ENCODE results near the gene ARL10. TPM values are rescaled to one million over a fixed set of nuclear protein-coding genes. Genes with fewer than 3 reads are reported as not detected.

ARL10 gene
- total and polyA plus RNA-seq, 2 donors (not counting 1 experiment from before 2014, with no cell fraction given), result 13.1 to 27.9 TPM

DNA sequence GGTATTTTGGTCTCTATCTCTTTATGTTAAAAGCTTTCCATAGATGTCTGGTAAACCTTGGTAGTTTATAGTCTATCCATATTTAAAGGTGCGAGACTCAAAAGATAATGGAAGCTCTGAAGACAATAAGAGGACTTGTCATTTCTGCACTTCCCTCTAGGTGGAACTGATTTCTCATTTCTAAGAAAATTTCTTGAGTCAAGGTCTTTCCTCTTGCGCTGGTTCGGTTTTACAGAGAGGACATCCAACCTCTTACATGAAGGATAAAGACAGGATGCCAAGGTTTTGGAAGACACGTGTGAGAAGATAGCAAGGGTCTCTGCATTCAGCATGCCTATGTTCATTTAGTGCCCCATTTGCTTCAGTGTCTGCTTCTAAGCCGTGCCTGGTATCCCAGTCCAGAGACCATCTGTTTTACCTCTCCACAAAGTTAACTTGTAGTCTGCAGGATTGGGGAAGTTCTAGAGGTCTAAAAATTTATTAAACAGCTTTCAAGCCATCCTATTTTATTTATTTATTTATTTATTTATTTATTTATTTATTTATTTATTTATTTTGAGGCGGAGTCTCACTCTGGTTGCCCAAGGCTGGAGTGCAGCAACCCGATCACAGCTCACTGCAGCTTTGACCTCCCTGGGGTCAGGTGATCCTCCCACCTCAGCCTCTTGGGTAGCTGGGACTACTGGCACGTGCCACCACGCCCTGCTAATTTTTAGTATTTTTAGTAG lies 45.3 kb upstream of the ARL10 start:
- Histone ChIP-seq H3K4me1 (ENCODE audit: control insufficient read depth in 2 of 2, insufficient read depth in 2 of 2, low read length in 2 of 2) (no peaks in the 10 kb centered on the region), H4K20me1 (ENCODE audit: control insufficient read depth, insufficient read depth, low read length, poor library complexity, severe bottlenecking) (no peaks in the 10 kb centered on the region), H3K36me3 (replicated peaks in 1 of 2; ENCODE audit: control extremely low read depth in 1 of 2, control insufficient read depth in 1 of 2, extremely low read depth in 1 of 2, insufficient read depth in 2 of 2, low read length in 1 of 2) (peaks cover 17 to 37% of the 10 kb centered on the region in 2 experiments), H3K9me3 (ENCODE audit: control extremely low read depth in 1 of 3, control insufficient read depth in 2 of 3, insufficient read depth in 1 of 3, low read length in 2 of 3) (no peaks in the 10 kb centered on the region), H3K27me3 (replicated peaks in 1 of 4; ENCODE audit: control extremely low read depth in 1 of 4, control insufficient read depth in 3 of 4, insufficient read depth in 4 of 4, low read length in 3 of 4) (no peaks in the 10 kb centered on the region), H3K4me3 (ENCODE audit: control extremely low read depth in 1 of 5, extremely low read depth in 1 of 5, insufficient read depth in 1 of 5, low read depth in 2 of 5, low read length in 4 of 5) (no peak overlapping the region), H2AFZ (ENCODE audit: insufficient read depth, low read depth, low read length, poor library complexity, severe bottlenecking) (no peak overlapping the region), H3K27ac (ENCODE audit: low read length in 2 of 2) (no peak overlapping the region), H3K9ac (ENCODE audit: low read length) (no peak overlapping the region), H3K79me2 (ENCODE audit: control insufficient read depth, insufficient read depth, low read length) (no peaks in the 10 kb centered on the region), H3K4me2 (replicated peaks; ENCODE audit: low read depth, low read length, poor library complexity, severe bottlenecking) (no peak overlapping the region)
- POLR2A ChIA-PET, result no interaction called here
- no peaks in the 10 kb centered on the region for H3K4me1 Mint-ChIP-seq
- WGBS (ENCODE audit: insufficient coverage), result 100% methylated on average over 2 of the region's 9 CpGs
- DNase-seq (no peak), ATAC-seq (ENCODE audit: low read depth) (no peak)
- intact Hi-C loops (cut with micrococcal nuclease), result no loop called here
- no peak overlapping the region for H3K27ac Mint-ChIP-seq
- H3K4me3 Mint-ChIP-seq, result no peak overlapping the region
- H3K9me3 Mint-ChIP-seq (ENCODE audit: insufficient read depth), result no peaks in the 10 kb centered on the region
- TF ChIP-seq, protein P1, sequence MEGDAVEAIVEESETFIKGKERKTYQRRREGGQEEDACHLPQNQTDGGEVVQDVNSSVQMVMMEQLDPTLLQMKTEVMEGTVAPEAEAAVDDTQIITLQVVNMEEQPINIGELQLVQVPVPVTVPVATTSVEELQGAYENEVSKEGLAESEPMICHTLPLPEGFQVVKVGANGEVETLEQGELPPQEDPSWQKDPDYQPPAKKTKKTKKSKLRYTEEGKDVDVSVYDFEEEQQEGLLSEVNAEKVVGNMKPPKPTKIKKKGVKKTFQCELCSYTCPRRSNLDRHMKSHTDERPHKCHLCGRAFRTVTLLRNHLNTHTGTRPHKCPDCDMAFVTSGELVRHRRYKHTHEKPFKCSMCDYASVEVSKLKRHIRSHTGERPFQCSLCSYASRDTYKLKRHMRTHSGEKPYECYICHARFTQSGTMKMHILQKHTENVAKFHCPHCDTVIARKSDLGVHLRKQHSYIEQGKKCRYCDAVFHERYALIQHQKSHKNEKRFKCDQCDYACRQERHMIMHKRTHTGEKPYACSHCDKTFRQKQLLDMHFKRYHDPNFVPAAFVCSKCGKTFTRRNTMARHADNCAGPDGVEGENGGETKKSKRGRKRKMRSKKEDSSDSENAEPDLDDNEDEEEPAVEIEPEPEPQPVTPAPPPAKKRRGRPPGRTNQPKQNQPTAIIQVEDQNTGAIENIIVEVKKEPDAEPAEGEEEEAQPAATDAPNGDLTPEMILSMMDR (IDR thresholded peaks at IDR 0.05), result no peak
- TF ChIP-seq EZH2 (IDR thresholded peaks at IDR 0.05; ENCODE audit: borderline replicate concordance, insufficient read depth, low read depth, low read length, poor library complexity, severe bottlenecking), result no peak
- CTCF ChIA-PET, result interaction anchor here (1.1 to 1.3 kb wide), 2 partner anchors 38 to 103 kb away, joined by 3 read pairs; no protein-coding TSS in a partner anchor
- H3K27me3 Mint-ChIP-seq, result no peaks in the 10 kb centered on the region

DNA sequence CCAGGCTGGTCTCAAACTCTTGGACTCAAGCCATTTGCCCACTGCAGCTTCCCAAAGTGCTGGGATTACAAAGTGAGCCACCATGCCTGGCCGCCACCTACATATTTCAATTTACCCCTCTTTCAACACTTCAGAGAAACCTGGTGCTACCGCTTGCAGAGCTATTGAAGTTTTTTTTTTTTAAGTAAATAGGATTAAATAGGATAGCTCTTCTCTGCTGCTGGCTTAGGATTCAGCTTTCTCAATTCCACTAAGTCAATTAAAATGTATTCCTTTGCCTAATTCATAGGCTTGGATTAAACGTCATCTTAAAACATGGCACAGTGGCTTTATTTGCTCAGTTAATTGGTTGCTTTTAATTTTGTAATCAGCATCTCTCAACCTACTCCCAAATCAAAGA lies 44.7 kb upstream of the ARL10 start:
- TF ChIP-seq, protein P1 (IDR thresholded peaks at IDR 0.05), result no peak
- TF ChIP-seq EZH2 (IDR thresholded peaks at IDR 0.05; ENCODE audit: borderline replicate concordance, insufficient read depth, low read depth, low read length, poor library complexity, severe bottlenecking), result no peak
- Histone ChIP-seq H3K4me3 (ENCODE audit: control extremely low read depth in 1 of 5, extremely low read depth in 1 of 5, insufficient read depth in 1 of 5, low read depth in 2 of 5, low read length in 4 of 5) (no peak overlapping the region), H2AFZ (ENCODE audit: insufficient read depth, low read depth, low read length, poor library complexity, severe bottlenecking) (no peak overlapping the region), H3K79me2 (ENCODE audit: control insufficient read depth, insufficient read depth, low read length) (no peaks in the 10 kb centered on the region), H3K36me3 (replicated peaks in 1 of 2; ENCODE audit: control extremely low read depth in 1 of 2, control insufficient read depth in 1 of 2, extremely low read depth in 1 of 2, insufficient read depth in 2 of 2, low read length in 1 of 2) (peaks cover 17 to 32% of the 10 kb centered on the region in 2 experiments), H3K27ac (ENCODE audit: low read length in 2 of 2) (no peak overlapping the region), H3K9ac (ENCODE audit: low read length) (no peak overlapping the region), H3K4me1 (ENCODE audit: control insufficient read depth in 2 of 2, insufficient read depth in 2 of 2, low read length in 2 of 2) (no peaks in the 10 kb centered on the region), H3K4me2 (replicated peaks; ENCODE audit: low read depth, low read length, poor library complexity, severe bottlenecking) (no peak overlapping the region), H4K20me1 (ENCODE audit: control insufficient read depth, insufficient read depth, low read length, poor library complexity, severe bottlenecking) (no peaks in the 10 kb centered on the region), H3K9me3 (ENCODE audit: control extremely low read depth in 1 of 3, control insufficient read depth in 2 of 3, insufficient read depth in 1 of 3, low read length in 2 of 3) (no peaks in the 10 kb centered on the region), H3K27me3 (replicated peaks in 1 of 4; ENCODE audit: control extremely low read depth in 1 of 4, control insufficient read depth in 3 of 4, insufficient read depth in 4 of 4, low read length in 3 of 4) (no peaks in the 10 kb centered on the region)
- H3K4me1 Mint-ChIP-seq, result no peaks in the 10 kb centered on the region
- ChIA-PET POLR2A (no interaction called here), CTCF (interaction anchor here (1.1 to 1.3 kb wide), 2 partner anchors 37 to 102 kb away, joined by 3 read pairs; no protein-coding TSS in a partner anchor)
- intact Hi-C loops (cut with micrococcal nuclease), result no loop called here
- no CpG with 5 or more reads among the region's 3 CpGs for WGBS (ENCODE audit: insufficient coverage)
- no peaks in the 10 kb centered on the region for H3K27me3 Mint-ChIP-seq
- no peak overlapping the region for H3K27ac Mint-ChIP-seq
- H3K9me3 Mint-ChIP-seq (ENCODE audit: insufficient read depth), result no peaks in the 10 kb centered on the region
- no peak for DNase-seq
- H3K4me3 Mint-ChIP-seq, result no peak overlapping the region
- no peak for ATAC-seq (ENCODE audit: low read depth)
